ENCODE data around the gene STIM2. TPM values are rescaled to one million over a fixed set of nuclear protein-coding genes. Genes with fewer than 3 reads are reported as not detected.
"Not testable (repeated sequence)": the region's sequence is repeated elsewhere in the genome, so short reads cannot be mapped to it uniquely, and the experiment has no call there.

STIM2 gene
- total and polyA plus RNA-seq, 10 of the 15 experiments (the other 5 are each of a cell fraction or from before 2014, with no cell fraction given) = 4.7 to 41.5 (median 16.9) TPM

- TF ChIP-seq ZBTB4 (CRISPR knock-in tag; IDR thresholded peaks at IDR 0.05) (no peak), ESRRA (IDR thresholded peaks at IDR 0.05; ENCODE audit: low read length) (no peak), BRCA1 (IDR thresholded peaks at IDR 0.05; ENCODE audit: low read depth, low read length) (no peak)
Observed at GRCh38 chr4:26893491-26893890, 32.9 kb downstream of the STIM2 start (continued).

DNA sequence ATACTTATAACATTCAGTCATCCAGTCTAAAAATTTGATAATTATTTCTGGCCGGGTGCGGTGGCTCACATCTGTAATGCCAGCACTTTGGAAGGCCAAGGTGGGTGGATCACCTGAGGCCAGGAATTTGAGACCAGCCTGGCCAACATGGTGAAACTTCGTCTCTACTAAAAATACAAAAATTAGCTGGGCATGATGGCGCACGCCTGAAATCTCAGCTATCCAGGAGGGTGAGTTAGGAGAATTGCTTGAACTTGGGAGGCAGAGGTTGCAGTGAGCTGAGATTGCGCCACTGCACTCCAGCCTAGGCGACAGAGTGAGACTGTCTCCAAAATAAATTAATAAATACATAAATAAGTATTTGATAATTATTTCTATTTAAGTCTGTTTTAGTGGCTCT, 34.2 kb downstream of the STIM2 start:
- intact Hi-C loops (cut with micrococcal nuclease; ENCODE audit: unreplicated experiment); H2AFZ ChIP-seq (ENCODE audit: control insufficient read depth, low read depth, low read length); H3K79me2 ChIP-seq (ENCODE audit: control insufficient read depth, insufficient read depth, low read length); H3K9ac ChIP-seq (ENCODE audit: control insufficient read depth, insufficient read depth, low read length); H3K36me3 ChIP-seq (ENCODE audit: control insufficient read depth in 2 of 2, insufficient read depth in 2 of 2, low read length in 1 of 2); H3K4me1 ChIP-seq (ENCODE audit: control insufficient read depth, insufficient read depth, low read length); FAIRE-seq; H4K20me1 ChIP-seq (ENCODE audit: control insufficient read depth, insufficient read depth); H3K4me2 ChIP-seq (ENCODE audit: control insufficient read depth, insufficient read depth); CTCF ChIA-PET; in situ Hi-C loops (cut with MboI); BruUV-seq (replicated peaks); H3K27ac ChIP-seq (ENCODE audit: control insufficient read depth, insufficient read depth); H3K9me3 ChIP-seq (replicated peaks; ENCODE audit: control insufficient read depth, insufficient read depth, low read length); POLR2A ChIA-PET; DNase-seq (ENCODE audit: low read depth, low spot score); H3K4me3 ChIP-seq; ATAC-seq; RAD21 ChIA-PET (ENCODE audit: unreplicated experiment); H3K27me3 ChIP-seq (replicated peaks in 1 of 2; ENCODE audit: control insufficient read depth in 2 of 2, insufficient read depth in 2 of 2, low read length in 1 of 2): not testable (repeated sequence)
- SMC1A ChIA-PET (ENCODE audit: uncharacterized antibody, unreplicated experiment) = interaction anchor here (1.0 to 1.4 kb wide), 2 partner anchors 10 to 27 kb away, joined by 3 to 6 read pairs; no protein-coding TSS in a partner anchor
- 98% methylated on average over 7 of the region's 7 CpGs for WGBS (ENCODE audit: insufficient coverage, insufficient replicate concordance, low lambda C conversion rate, missing lambda C conversion rate)

Measured in GM12878 (cell line).